WERI-Rb-1 (cell line): Measurements from ENCODE around the gene PLCH2.
A peak's percentile ranks its signal among the peaks of the same experiment; 100 is the strongest.
"Not testable (repeated sequence)": the region's sequence is repeated elsewhere in the genome, so short reads cannot be mapped to it uniquely, and the experiment has no call there.

ENCODE experiments used
- DNase-seq: peaks from one replicate; pipeline ENCODE4 v3.0.0-alpha.2; 2020
- H3K27ac ChIP-seq: fragments of 250-450 bp; sonication (Bioruptor Pico); 2 replicates; pipeline ENCODE4 v1.5.1; 2020; ENCODE audit warnings: mild to moderate bottlenecking, moderate library complexity
- H3K27me3 ChIP-seq: fragments of 250-450 bp; sonication (Bioruptor Pico); 2 replicates; pipeline ENCODE4 v1.5.1; 2021; ENCODE audit warnings: mild to moderate bottlenecking, low read depth, moderate library complexity; ENCODE audit not compliant: insufficient read depth, severe bottlenecking
- H3K36me3 ChIP-seq: fragments of 250-450 bp; sonication (Bioruptor Pico); 2 replicates; pipeline ENCODE4 v1.5.1; 2020; ENCODE audit warnings: mild to moderate bottlenecking, moderate library complexity
- H3K4me3 ChIP-seq: 2 replicates; pipeline ENCODE4 v1.5.1; 2011; ENCODE audit warnings: low read depth, mild to moderate bottlenecking, control low read depth, low read length
- H3K9me3 ChIP-seq: fragments of 250-450 bp; sonication (Bioruptor Pico); 2 replicates; pipeline ENCODE4 v1.5.1; 2021; ENCODE audit warnings: mild to moderate bottlenecking, moderate library complexity; ENCODE audit not compliant: severe bottlenecking
- CTCF ChIP-seq: IDR thresholded peaks from 2 replicates; pipeline ENCODE4 v1.5.1; 2011; ENCODE audit warnings: low read depth, mild to moderate bottlenecking, control low read depth, inconsistent platforms, low read length

Gene PLCH2

GRCh38 chr1:2438038-2438437 lies 38.1 kb upstream of the PLCH2 start:
- no peaks in the 10 kb centered on the region for H3K9me3 ChIP-seq
- no peak for DNase-seq
- no peak overlapping the region for H3K4me3 ChIP-seq
- H3K27me3 ChIP-seq = peaks cover 3% of the 10 kb centered on the region
- no peak for TF ChIP-seq CTCF
- H3K27ac ChIP-seq = no peak overlapping the region
- H3K36me3 ChIP-seq = no peaks in the 10 kb centered on the region

- H3K27me3 ChIP-seq = peaks cover 5% of the 10 kb centered on the region
- TF ChIP-seq CTCF = no peak
Measured at GRCh38 chr1:2438641-2439040, 37.4 kb upstream of the PLCH2 start.

GRCh38 chr1:2439369-2439768 lies 36.7 kb upstream of the PLCH2 start:
- Histone ChIP-seq H3K27ac (0 out of 2 replicates have a peak overlapping the region, but pooled peaks have one; percentile 23), H3K36me3 (no peaks in the 10 kb centered on the region), H3K9me3 (no peaks in the 10 kb centered on the region), H3K4me3 (no peak overlapping the region), H3K27me3 (peaks cover 10% of the 10 kb centered on the region)
- peak; percentile 44 for DNase-seq
- TF ChIP-seq CTCF = no peak

More at GRCh38 chr1:2438641-2439040, 37.4 kb upstream of the PLCH2 start:
- DNase-seq = no peak
- no peaks in the 10 kb centered on the region for H3K9me3 ChIP-seq
- no peak overlapping the region for H3K4me3 ChIP-seq
- no peak overlapping the region for H3K27ac ChIP-seq
- no peaks in the 10 kb centered on the region for H3K36me3 ChIP-seq

- not testable (repeated sequence) for H3K4me3 ChIP-seq, H3K9me3 ChIP-seq, H3K36me3 ChIP-seq, DNase-seq, H3K27ac ChIP-seq
- peaks cover 13% of the 10 kb centered on the region for H3K27me3 ChIP-seq
Measured at GRCh38 chr1:2440346-2440745, 35.7 kb upstream of the PLCH2 start.

GRCh38 chr1:2441746-2442145 lies 34.3 kb upstream of the PLCH2 start:
- no peaks in the 10 kb centered on the region for H3K9me3 ChIP-seq
- no peaks in the 10 kb centered on the region for H3K36me3 ChIP-seq
- H3K4me3 ChIP-seq = no peak overlapping the region
- H3K27me3 ChIP-seq = peaks cover 13% of the 10 kb centered on the region
- DNase-seq = no peak
- no peak for TF ChIP-seq CTCF
- no peak overlapping the region for H3K27ac ChIP-seq

- no peak overlapping the region for H3K27ac ChIP-seq
- H3K9me3 ChIP-seq = no peaks in the 10 kb centered on the region
- no peak for DNase-seq
- peaks cover 13% of the 10 kb centered on the region for H3K27me3 ChIP-seq
- H3K36me3 ChIP-seq = no peaks in the 10 kb centered on the region
- no peak overlapping the region for H3K4me3 ChIP-seq
- no peak for TF ChIP-seq CTCF
Measured at GRCh38 chr1:2442661-2443060, 33.4 kb upstream of the PLCH2 start.
